Measurements from ENCODE around the gene KRT78. TPM values are rescaled to one million over a fixed set of nuclear protein-coding genes. Genes with fewer than 3 reads are reported as not detected.

Gene KRT78
- total and polyA plus RNA-seq, 2 of the 13 experiments (the other 11 are each of a cell fraction or from before 2014, with no cell fraction given) = not detected

DNA sequence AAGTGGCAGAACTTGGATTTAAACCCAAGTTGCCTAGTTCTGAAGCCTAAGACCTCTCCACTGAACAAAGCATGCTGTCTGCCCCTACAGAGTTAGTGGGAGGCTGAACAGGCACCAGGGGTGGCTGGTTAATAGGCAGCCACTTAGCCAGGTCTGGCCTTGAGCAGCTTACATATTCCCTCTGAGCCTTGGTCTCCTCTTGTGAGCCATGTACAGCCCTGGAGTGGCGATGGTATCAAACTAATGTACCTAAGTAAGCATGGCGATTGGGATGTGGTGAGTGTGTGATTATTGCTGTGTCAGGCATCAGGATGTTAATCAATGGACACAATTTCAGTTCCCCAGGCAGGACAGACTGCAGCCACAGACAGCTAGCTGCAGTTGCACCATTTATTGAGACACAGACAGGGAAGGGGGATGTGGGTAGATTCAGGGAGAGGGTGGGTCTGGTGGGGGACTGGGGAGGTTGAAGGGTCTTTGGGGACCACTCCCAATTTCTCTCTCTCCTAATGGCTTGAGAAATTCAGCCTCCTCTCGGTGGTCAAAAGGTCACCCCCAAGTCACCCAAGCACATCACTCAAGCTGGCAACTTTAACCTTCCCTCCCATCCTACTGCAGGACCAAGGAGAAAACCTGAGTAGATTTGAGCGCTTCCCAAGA is 27.6 kb downstream of the KRT78 start:
- no peak overlapping the region for H3K4me2 ChIP-seq (ENCODE audit: low read depth, low read length)

More for the DNA sequence above, 27.6 kb downstream of the KRT78 start:
- H3K27ac ChIP-seq (ENCODE audit: extremely low read length, insufficient read depth, low read length) = no peak overlapping the region
- H3K27me3 ChIP-seq (ENCODE audit: control insufficient read depth in 1 of 2, insufficient read depth in 2 of 2, low read length in 2 of 2) = peaks cover 5 to 52% of the 10 kb centered on the region in 2 experiments; a peak in 4 of 5 replicates
- WGBS (ENCODE audit: low lambda C conversion rate) = 10% methylated on average over 4 of the region's 4 CpGs
- no peak overlapping the region for H3K4me3 ChIP-seq (replicated peaks in 1 of 3; ENCODE audit: insufficient read depth in 1 of 3, low read depth in 2 of 3, low read length in 3 of 3)
- POLR2A ChIA-PET = no interaction called here
- no peak overlapping the region for H3K9ac ChIP-seq (ENCODE audit: insufficient read depth, low read depth, low read length)
- H3K4me1 ChIP-seq (ENCODE audit: insufficient read depth, low read length) = no peaks in the 10 kb centered on the region
- H4K20me1 ChIP-seq (ENCODE audit: insufficient read depth, low read length) = no peaks in the 10 kb centered on the region
- no peak for ATAC-seq
- FAIRE-seq = no peak
- CTCF ChIA-PET (ENCODE audit: low intra/inter-chr PET ratio, low total read pairs) = no interaction called here
- in situ Hi-C loops (cut with HindIII; ENCODE audit: extremely low pct_ligation_motif_present, low pct_unique_long_range_greater_than_20kb) = no loop called here
- no peak overlapping the region for H2AFZ ChIP-seq (ENCODE audit: low read length)
- intact Hi-C loops (cut with micrococcal nuclease; ENCODE audit: unreplicated experiment) = no loop called here
- H3K79me2 ChIP-seq (ENCODE audit: insufficient read depth, low read length) = no peaks in the 10 kb centered on the region
- H3K9me3 ChIP-seq (ENCODE audit: low read length) = no peaks in the 10 kb centered on the region
- no peaks in the 10 kb centered on the region for H3K36me3 ChIP-seq (replicated peaks in 1 of 2; ENCODE audit: control insufficient read depth in 1 of 2, insufficient read depth in 2 of 2, low read length in 2 of 2)
- TF ChIP-seq, protein P1, sequence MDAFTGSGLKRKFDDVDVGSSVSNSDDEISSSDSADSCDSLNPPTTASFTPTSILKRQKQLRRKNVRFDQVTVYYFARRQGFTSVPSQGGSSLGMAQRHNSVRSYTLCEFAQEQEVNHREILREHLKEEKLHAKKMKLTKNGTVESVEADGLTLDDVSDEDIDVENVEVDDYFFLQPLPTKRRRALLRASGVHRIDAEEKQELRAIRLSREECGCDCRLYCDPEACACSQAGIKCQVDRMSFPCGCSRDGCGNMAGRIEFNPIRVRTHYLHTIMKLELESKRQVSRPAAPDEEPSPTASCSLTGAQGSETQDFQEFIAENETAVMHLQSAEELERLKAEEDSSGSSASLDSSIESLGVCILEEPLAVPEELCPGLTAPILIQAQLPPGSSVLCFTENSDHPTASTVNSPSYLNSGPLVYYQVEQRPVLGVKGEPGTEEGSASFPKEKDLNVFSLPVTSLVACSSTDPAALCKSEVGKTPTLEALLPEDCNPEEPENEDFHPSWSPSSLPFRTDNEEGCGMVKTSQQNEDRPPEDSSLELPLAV (CRISPR knock-in tag; conservative IDR thresholded peaks at IDR 0.05; ENCODE audit: low read depth) = no peak
- no peak for TF ChIP-seq XBP1 (CRISPR knock-in tag; IDR thresholded peaks at IDR 0.05)
- no peak for TF ChIP-seq ZNF34 (CRISPR knock-in tag; IDR thresholded peaks at IDR 0.05; ENCODE audit: borderline replicate concordance)
- no peak for TF ChIP-seq MYC (CRISPR knock-in tag; IDR thresholded peaks at IDR 0.05; ENCODE audit: borderline replicate concordance)
- no peak for TF ChIP-seq ZNF644 (CRISPR knock-in tag; IDR thresholded peaks at IDR 0.05; ENCODE audit: low read depth)
- TF ChIP-seq ZNF232 (CRISPR knock-in tag; IDR thresholded peaks at IDR 0.05; ENCODE audit: borderline replicate concordance) = no peak
- TF ChIP-seq HNRNPH1 (optimal IDR thresholded peaks at IDR 0.05; ENCODE audit: low read depth, low read length) = no peak
- no peak for TF ChIP-seq JDP2 (CRISPR knock-in tag; IDR thresholded peaks at IDR 0.05; ENCODE audit: borderline replicate concordance)
- no peak for TF ChIP-seq SRF (IDR thresholded peaks at IDR 0.05; ENCODE audit: low read depth, low read length)
- no peak for TF ChIP-seq SAP130 (CRISPR knock-in tag; IDR thresholded peaks at IDR 0.05; ENCODE audit: low read depth)
- no peak for TF ChIP-seq STAG1 (CRISPR knock-in tag; IDR thresholded peaks at IDR 0.05)
- no peak for TF ChIP-seq ZFP1 (CRISPR knock-in tag; IDR thresholded peaks at IDR 0.05)
- TF ChIP-seq ZNF775 (CRISPR knock-in tag; IDR thresholded peaks at IDR 0.05; ENCODE audit: borderline replicate concordance) = no peak
- no peak for TF ChIP-seq KDM3A (CRISPR knock-in tag; IDR thresholded peaks at IDR 0.05; ENCODE audit: low read depth)
- no peak for TF ChIP-seq SYNCRIP (IDR thresholded peaks at IDR 0.05; ENCODE audit: insufficient read depth, low read depth, low read length)
- no peak for TF ChIP-seq TEAD2 (CRISPR knock-in tag; IDR thresholded peaks at IDR 0.05)
- TF ChIP-seq, protein P2, sequence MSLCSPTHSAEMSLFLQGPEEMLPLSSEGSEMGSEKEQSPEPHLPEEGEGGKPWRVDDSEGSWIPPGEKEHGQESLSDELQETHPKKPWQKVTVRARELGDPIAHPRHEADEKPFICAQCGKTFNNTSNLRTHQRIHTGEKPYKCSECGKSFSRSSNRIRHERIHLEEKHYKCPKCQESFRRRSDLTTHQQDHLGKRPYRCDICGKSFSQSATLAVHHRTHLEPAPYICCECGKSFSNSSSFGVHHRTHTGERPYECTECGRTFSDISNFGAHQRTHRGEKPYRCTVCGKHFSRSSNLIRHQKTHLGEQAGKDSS (CRISPR knock-in tag; IDR thresholded peaks at IDR 0.05; ENCODE audit: borderline replicate concordance, low read depth) = no peak
- TF ChIP-seq RXRB (CRISPR knock-in tag; IDR thresholded peaks at IDR 0.05; ENCODE audit: borderline replicate concordance) = no peak
- no peak for TF ChIP-seq ZFY (CRISPR knock-in tag; IDR thresholded peaks at IDR 0.05)
- BruUV-seq (replicated peaks) = no TSS peak
- DNase-seq (ENCODE audit: low spot score) = no peak
